SIG-M5 treated with dmso at 0.1 percent for 504 hours (cell line): ENCODE results near the gene ANTXRL.
"Not testable (repeated sequence)": the region's sequence is repeated elsewhere in the genome, so short reads cannot be mapped to it uniquely, and the experiment has no call there.

ENCODE experiments used
- DNase-seq: peaks from one replicate; lab custom pipeline; 2025; ENCODE audit not compliant: unreplicated experiment; lab: John Stamatoyannopoulos, UW

The ANTXRL gene

GRCh38 chr10:46272863-46273415, 13.9 kb upstream of the ANTXRL start:
- DNase-seq: no peak

GRCh38 chr10:46273506-46274477, 13.0 kb upstream of the ANTXRL start:
- no peak for DNase-seq

GRCh38 chr10:46277840-46278239, 9.0 kb upstream of the ANTXRL start:
- DNase-seq: no peak

- not testable (repeated sequence) for DNase-seq
Observed at GRCh38 chr10:46282421-46282831, 4.4 kb upstream of the ANTXRL start.

GRCh38 chr10:46282842-46283574, 3.8 kb upstream of the ANTXRL start:
- peak; percentile 44 for DNase-seq

GRCh38 chr10:46283580-46284285, 3.1 kb upstream of the ANTXRL start:
- no peak for DNase-seq

- DNase-seq: peak; percentile 67
Observed at GRCh38 chr10:46284286-46285229, 2.2 kb upstream of the ANTXRL start.

GRCh38 chr10:46285300-46285699, 1.5 kb upstream of the ANTXRL start:
- no peak for DNase-seq

- no peak for DNase-seq
Observed at GRCh38 chr10:46285966-46286620, 704 bp upstream of the ANTXRL start.

- peak; percentile 36 for DNase-seq
Observed at GRCh38 chr10:46287846-46288477, 1.2 kb downstream of the ANTXRL start.

GRCh38 chr10:46288601-46289206, 1.9 kb downstream of the ANTXRL start:
- no peak for DNase-seq

- DNase-seq: peak; percentile 6
Observed at GRCh38 chr10:46289209-46289810, 2.5 kb downstream of the ANTXRL start.

GRCh38 chr10:46290101-46290886, 3.5 kb downstream of the ANTXRL start:
- no peak for DNase-seq

- DNase-seq: no peak
Observed at GRCh38 chr10:46291817-46292572, 5.2 kb downstream of the ANTXRL start.

- no peak for DNase-seq
Observed at GRCh38 chr10:46292573-46293023, 5.8 kb downstream of the ANTXRL start.

- DNase-seq: no peak
Observed at GRCh38 chr10:46293228-46293627, 6.4 kb downstream of the ANTXRL start.
